Erythroblast (primary cell): Measurements from ENCODE around the gene CTSE.

ENCODE experiments used
- GATA1 ChIP-seq: IDR thresholded peaks from 2 replicates; pipeline ENCODE4 v1.6.1; 2011; ENCODE audit warnings: low read depth, mild to moderate bottlenecking, control low read depth, low read length, moderate library complexity
- POLR2A ChIP-seq: IDR thresholded peaks from 2 replicates; pipeline ENCODE4 v1.6.1; 2011; ENCODE audit warnings: mild to moderate bottlenecking, low read length

GRCh38 chr1:206050655-206051235, 27.1 kb upstream of the CTSE start:
- TF ChIP-seq POLR2A (no peak), GATA1 (no peak)
